H9 (cell line): ENCODE measurements around the gene MATN1. TPM values are rescaled to one million over a fixed set of nuclear protein-coding genes. Genes with fewer than 3 reads are reported as not detected.

Experiments used
- DNase-seq: peaks from one replicate; pipeline ENCODE4 v3.0.0-alpha.2; 2017
- H2AFZ ChIP-seq: one replicate; pipeline ENCODE4 v1.6.1; 2013; ENCODE audit warnings: mild to moderate bottlenecking, low read length, control low read depth, moderate library complexity
- H2AK5ac ChIP-seq: 2 replicates; pipeline ENCODE4 v1.6.1; 2013; ENCODE audit warnings: low read length, control low read depth, mixed read lengths; ENCODE audit not compliant: insufficient read length
- H2BK120ac ChIP-seq: one replicate; pipeline ENCODE4 v1.6.1; 2013; ENCODE audit warnings: low read depth, mild to moderate bottlenecking, low read length, control low read depth, inconsistent platforms; ENCODE audit not compliant: poor library complexity, severe bottlenecking
- H2BK12ac ChIP-seq: 2 replicates; pipeline ENCODE4 v1.6.1; 2013; ENCODE audit warnings: low read length, control low read depth, mixed read lengths, low read depth; ENCODE audit not compliant: insufficient read length
- H2BK15ac ChIP-seq: 2 replicates; pipeline ENCODE4 v1.6.1; 2013; ENCODE audit warnings: low read depth, low read length, control low read depth
- H2BK20ac ChIP-seq: one replicate; pipeline ENCODE4 v1.6.1; 2013; ENCODE audit warnings: low read depth, mild to moderate bottlenecking, low read length, control low read depth, inconsistent platforms; ENCODE audit not compliant: poor library complexity, severe bottlenecking
- H2BK5ac ChIP-seq: 2 replicates; pipeline ENCODE4 v1.6.1; 2013; ENCODE audit warnings: low read length, control low read depth, mixed read lengths; ENCODE audit not compliant: insufficient read length
- H3K14ac ChIP-seq: 2 replicates; pipeline ENCODE4 v1.6.1; 2013; ENCODE audit warnings: low read length, control low read depth; ENCODE audit not compliant: insufficient read depth
- H3K18ac ChIP-seq: 2 replicates; pipeline ENCODE4 v1.6.1; 2013; ENCODE audit warnings: low read depth, mild to moderate bottlenecking, mixed read lengths, low read length, control low read depth; ENCODE audit not compliant: insufficient read length
- H3K23ac ChIP-seq: 2 replicates; pipeline ENCODE4 v1.6.1; 2013; ENCODE audit warnings: low read length, control low read depth, mixed read lengths, low read depth; ENCODE audit not compliant: insufficient read length
- H3K23me2 ChIP-seq: 2 replicates; pipeline ENCODE4 v1.6.1; 2013; ENCODE audit warnings: low read depth, mild to moderate bottlenecking, mixed read lengths, low read length, control low read depth; ENCODE audit not compliant: insufficient read length, poor library complexity, severe bottlenecking
- H3K27ac ChIP-seq: 2 replicates; pipeline ENCODE4 v1.5.1; 2013; ENCODE audit warnings: low read length, control low read depth, mixed read lengths, low read depth; ENCODE audit not compliant: insufficient read length
- H3K27me3 ChIP-seq: 2 replicates; pipeline ENCODE4 v1.6.1; 2013; ENCODE audit warnings: low read length, control low read depth, inconsistent platforms; ENCODE audit not compliant: insufficient read depth
- H3K4ac ChIP-seq: 2 replicates; pipeline ENCODE4 v1.6.1; 2013; ENCODE audit warnings: low read depth, mild to moderate bottlenecking, control low read depth, inconsistent platforms, low read length, moderate library complexity
- H3K4me1 ChIP-seq: 2 replicates; pipeline ENCODE4 v1.6.1; 2013; ENCODE audit warnings: low read length, control low read depth, inconsistent platforms; ENCODE audit not compliant: insufficient read depth
- H3K4me2 ChIP-seq: 2 replicates; pipeline ENCODE4 v1.6.1; 2013; ENCODE audit warnings: low read length, control low read depth, mixed read lengths; ENCODE audit not compliant: insufficient read length, insufficient read depth
- H3K56ac ChIP-seq: 2 replicates; pipeline ENCODE4 v1.6.1; 2013; ENCODE audit warnings: low read depth, mild to moderate bottlenecking, mixed read lengths, low read length, control low read depth; ENCODE audit not compliant: insufficient read length
- H3K79me1 ChIP-seq: 2 replicates; pipeline ENCODE4 v1.6.1; 2013; ENCODE audit warnings: low read depth, mild to moderate bottlenecking, moderate library complexity, low read length, control low read depth, inconsistent platforms; ENCODE audit not compliant: insufficient read depth, poor library complexity, severe bottlenecking
- H3K79me2 ChIP-seq: 2 replicates; pipeline ENCODE4 v1.6.1; 2013; ENCODE audit warnings: low read length, control low read depth, inconsistent platforms; ENCODE audit not compliant: insufficient read depth
- H3K9ac ChIP-seq: 2 replicates; pipeline ENCODE4 v1.6.1; 2013; ENCODE audit warnings: low read length, control low read depth, mixed read lengths; ENCODE audit not compliant: insufficient read length; ENCODE audit errors: extremely low read depth
- H3K9me3 ChIP-seq: one replicate; pipeline ENCODE4 v1.6.1; 2013; ENCODE audit warnings: low read depth, low read length, inconsistent platforms; ENCODE audit not compliant: control insufficient read depth
- H3T11ph ChIP-seq: one replicate; pipeline ENCODE4 v1.6.1; 2013; ENCODE audit warnings: mild to moderate bottlenecking, low read length, control low read depth, inconsistent platforms
- H4K20me1 ChIP-seq: one replicate; pipeline ENCODE4 v1.6.1; 2013; ENCODE audit not compliant: control insufficient read depth, insufficient read length, insufficient read depth
- H4K5ac ChIP-seq: 2 replicates; pipeline ENCODE4 v1.6.1; 2013; ENCODE audit warnings: low read depth, mild to moderate bottlenecking, mixed read lengths, low read length, control low read depth; ENCODE audit not compliant: insufficient read length
- H4K8ac ChIP-seq: replicated peaks from 2 replicates; pipeline ENCODE4 v1.6.1; 2013; ENCODE audit warnings: low read length, control low read depth, mixed read lengths, low read depth; ENCODE audit not compliant: insufficient read length
- H4K91ac ChIP-seq: 2 replicates; pipeline ENCODE4 v1.6.1; 2013; ENCODE audit warnings: low read depth, mild to moderate bottlenecking, moderate library complexity, mixed read lengths, low read length, control low read depth; ENCODE audit not compliant: insufficient read length
- H3K27ac Mint-ChIP-seq, 3 experiments: 2 replicates in 2 of 3; 3 replicates in 1 of 3; pipeline ENCODE4 v1.8.0; 2020 to 2021; ENCODE audit warnings: mixed read lengths in 3 of 3, mild to moderate bottlenecking in 1 of 3, moderate library complexity in 1 of 3
- H3K27me3 Mint-ChIP-seq: 2 replicates; pipeline ENCODE4 v1.8.0; 2021; ENCODE audit warnings: low read depth, mild to moderate bottlenecking, moderate library complexity, mixed read lengths
- H3K36me3 Mint-ChIP-seq, 3 experiments: 2 replicates in 2 of 3; 3 replicates in 1 of 3; pipeline ENCODE4 v1.8.0; 2020 to 2021; ENCODE audit warnings: low read depth in 3 of 3, mixed read lengths in 3 of 3; ENCODE audit not compliant: insufficient read depth in 1 of 3
- H3K4me1 Mint-ChIP-seq, 2 experiments: 2 replicates each; pipeline ENCODE4 v1.8.0; 2020; ENCODE audit warnings: mixed read lengths in 2 of 2
- H3K4me3 Mint-ChIP-seq, 2 experiments: 2 replicates in 1 of 2; 3 replicates in 1 of 2; pipeline ENCODE4 v1.8.0; 2020 to 2021; ENCODE audit warnings: mild to moderate bottlenecking in 2 of 2, mixed read lengths in 2 of 2, moderate library complexity in 1 of 2
- H3K9me3 Mint-ChIP-seq, 2 experiments: 2 replicates in 1 of 2; 3 replicates in 1 of 2; pipeline ENCODE4 v1.8.0; 2020; ENCODE audit warnings: mild to moderate bottlenecking in 2 of 2, mixed read lengths in 2 of 2, moderate library complexity in 1 of 2
- CTCF ChIP-seq: fragments of 200-600 bp; sonication (generic); conservative IDR thresholded peaks from 3 replicates; pipeline ENCODE4 v1.8.0; 2021; ENCODE audit warnings: antibody characterized with exemption, mild to moderate bottlenecking
- WGBS: extraction: QIAGEN DNeasy Blood & Tissue Kit; methylation state at CpG from one replicate; pipeline ENCODE4 v1.1.7; 2013; ENCODE audit warnings: missing lambda C conversion rate, low lambda C conversion rate, mixed read lengths; ENCODE audit not compliant: insufficient read length; ENCODE audit errors: extremely low coverage; 5-methylcytosine and 5-hydroxymethylcytosine counted together
- total RNA-seq: library from RNA; stranded (reverse); gene quantifications from 2 replicates; pipeline ENCODE4 v1.2.1, GENCODE V29; 2021

Gene MATN1
- total RNA-seq, 1 experiment from 2014 or later: not detected

GRCh38 chr1:30729901-30730300 lies 6.5 kb upstream of the MATN1 start:
- no peak overlapping the region for H3T11ph ChIP-seq
- H4K20me1 ChIP-seq: no peaks in the 10 kb centered on the region
- no peak overlapping the region for H2BK5ac ChIP-seq
- Mint-ChIP-seq H3K36me3 (no peaks in the 10 kb centered on the region), H3K4me1 (peaks cover 32 to 46% of the 10 kb centered on the region in 2 experiments), H3K27me3 (peaks cover 4% of the 10 kb centered on the region), H3K4me3 (no peak overlapping the region), H3K9me3 (no peaks in the 10 kb centered on the region), H3K27ac (no peak overlapping the region; a peak in 1 of 7 replicates)
- no peak overlapping the region for H2AK5ac ChIP-seq
- H3K14ac ChIP-seq: no peak overlapping the region; the same call in 1 of the 2 replicates
- H4K5ac ChIP-seq: no peak overlapping the region
- no peak for TF ChIP-seq CTCF
- H3K4ac ChIP-seq: no peak overlapping the region
- H4K91ac ChIP-seq: no peak overlapping the region
- H3K9me3 ChIP-seq: no peaks in the 10 kb centered on the region
- no peak overlapping the region for H3K23ac ChIP-seq
- H2BK12ac ChIP-seq: no peak overlapping the region
- no peaks in the 10 kb centered on the region for H3K27me3 ChIP-seq
- H3K23me2 ChIP-seq: no peaks in the 10 kb centered on the region
- no peak overlapping the region for H2BK15ac ChIP-seq
- no peak for DNase-seq
- H3K79me1 ChIP-seq: no peaks in the 10 kb centered on the region
- H3K79me2 ChIP-seq: no peaks in the 10 kb centered on the region
- H3K56ac ChIP-seq: no peak overlapping the region
- no peak overlapping the region for H3K18ac ChIP-seq
- H2BK20ac ChIP-seq: no peak overlapping the region
- H4K8ac ChIP-seq: no peak overlapping the region
- H3K4me1 ChIP-seq: peaks cover 6% of the 10 kb centered on the region; the same call in 1 of the 2 replicates
- WGBS: no CpG with 5 or more reads among the region's 6 CpGs
- no peak overlapping the region for H3K27ac ChIP-seq
- no peak overlapping the region for H3K4me2 ChIP-seq
- H2AFZ ChIP-seq: no peak overlapping the region
- H2BK120ac ChIP-seq: no peak overlapping the region
- no peak overlapping the region for H3K9ac ChIP-seq
